HCT116 (cell line): ENCODE measurements around the gene PKP1. TPM values are rescaled to one million over a fixed set of nuclear protein-coding genes. Genes with fewer than 3 reads are reported as not detected.

Experiments used
- ATAC-seq: fragments of 200-7000 bp; cut with Tn5 transposase; 2 replicates; pipeline ENCODE4 v1.9.1; 2020; ENCODE audit warnings: mild to moderate bottlenecking, moderate library complexity
- BruUV-seq: library from RNA; stranded (reverse); fragments of 400-500 nt; replicated peaks from 2 replicates; lab custom pipeline; 2021; lab: Mats Ljungman, UMichigan
- CTCF ChIA-PET: fragments of 300-600 bp; sonication (Branson Sonifier 250); formaldehyde crosslinking; loops from one replicate; lab custom pipeline; 2021; ENCODE audit warnings: antibody characterized with exemption; lab: Charles Lee
- POLR2A ChIA-PET: fragments of 300-600, 350-600 bp; sonication (Branson Sonifier 250); formaldehyde crosslinking; loops from one replicate; lab custom pipeline; 2021; ENCODE audit warnings: antibody characterized with exemption; lab: Charles Lee
- RAD21 ChIA-PET, 2 experiments: fragments of 300-600 bp; sonication (Branson Sonifier 250); formaldehyde crosslinking; loops; one replicate each; lab custom pipeline; 2023; ENCODE audit warnings: low total read pairs in 2 of 2; ENCODE audit not compliant: uncharacterized antibody in 2 of 2, unreplicated experiment in 2 of 2, low non-redundant PET in 1 of 2; lab: Charles Lee
- DNase-seq: peaks from one replicate; pipeline ENCODE4 v3.0.0-alpha.2; 2010; ENCODE audit warnings: low read depth, low spot score
- H2AFZ ChIP-seq: fragments of 200-600 bp; shearing (Covaris generic), sonication (generic); 2 replicates; pipeline ENCODE4 v1.6.1; 2017; ENCODE audit warnings: low read depth, mixed run types, mixed read lengths, antibody characterized with exemption, low read length; ENCODE audit not compliant: poor library complexity, severe bottlenecking
- H3K27ac ChIP-seq: 2 replicates; pipeline ENCODE4 v1.5.1; 2012; ENCODE audit warnings: low read depth, low read length
- H3K27me3 ChIP-seq: fragments of 200-600 bp; sonication (generic); 2 replicates; pipeline ENCODE4 v1.6.1; 2016; ENCODE audit warnings: mixed run types, low read length, mixed read lengths; ENCODE audit not compliant: insufficient read depth
- H3K36me3 ChIP-seq, 2 experiments: fragments of 200-500 bp in 1 of 2; fragments of 200-600 bp in 1 of 2; sonication (Bioruptor generic) in 1 of 2; sonication (generic) in 1 of 2; 2 replicates each; pipeline versions ENCODE4 v1.5.1 to v1.6.1; 2014 to 2016; ENCODE audit warnings: low read length in 2 of 2, inconsistent platforms in 1 of 2, mixed read lengths in 1 of 2, mixed run types in 1 of 2; ENCODE audit not compliant: insufficient read depth in 2 of 2, control insufficient read depth in 1 of 2
- H3K4me1 ChIP-seq, 2 experiments: fragments of 200-600 bp in 1 of 2; sonication (generic) in 1 of 2; 2 replicates each; pipeline versions ENCODE4 v1.5.1 to v1.6.1; 2012 to 2017; ENCODE audit warnings: low read length in 2 of 2, inconsistent platforms in 1 of 2, mild to moderate bottlenecking in 1 of 2, mixed read lengths in 1 of 2, mixed run types in 1 of 2, moderate library complexity in 1 of 2; ENCODE audit not compliant: insufficient read depth in 2 of 2, control insufficient read depth in 1 of 2
- H3K4me2 ChIP-seq: fragments of 200-600 bp; sonication (generic); 2 replicates; pipeline ENCODE4 v1.6.1; 2017; ENCODE audit warnings: mixed run types, low read length, mixed read lengths
- H3K4me3 ChIP-seq, 2 experiments: fragments of 200-600 bp in 1 of 2; sonication (generic) in 1 of 2; replicated peaks in 1 of 2; 2 replicates each; pipeline ENCODE4 v1.5.1; 2011 to 2016; ENCODE audit warnings: low read length in 2 of 2, control low read depth in 1 of 2, low read depth in 1 of 2, mild to moderate bottlenecking in 1 of 2, mixed read lengths in 1 of 2, mixed run types in 1 of 2
- H3K79me2 ChIP-seq: fragments of 200-600 bp; sonication (generic); 2 replicates; pipeline ENCODE4 v1.6.1; 2017; ENCODE audit warnings: mild to moderate bottlenecking, mixed run types, low read length, moderate library complexity, mixed read lengths; ENCODE audit not compliant: insufficient read depth
- H3K9ac ChIP-seq: fragments of 200-600 bp; sonication (generic); 2 replicates; pipeline ENCODE4 v1.6.1; 2016; ENCODE audit warnings: low read length, mixed read lengths
- H3K9me2 ChIP-seq: fragments of 200-600 bp; sonication (generic), shearing (Covaris generic); 2 replicates; pipeline ENCODE4 v1.6.1; 2017; ENCODE audit warnings: mixed run types, mild to moderate bottlenecking, moderate library complexity; ENCODE audit not compliant: insufficient read depth
- H3K9me3 ChIP-seq, 2 experiments: fragments of 200-500 bp in 1 of 2; fragments of 200-600 bp in 1 of 2; sonication (Bioruptor generic) in 1 of 2; sonication (generic) in 1 of 2; 2 replicates each; pipeline ENCODE4 v1.6.1; 2014 to 2017; ENCODE audit warnings: low read length in 2 of 2, mixed read lengths in 2 of 2, inconsistent platforms in 1 of 2, low read depth in 1 of 2, mild to moderate bottlenecking in 1 of 2, mixed run types in 1 of 2, moderate library complexity in 1 of 2; ENCODE audit not compliant: control insufficient read depth in 1 of 2, insufficient read depth in 1 of 2
- H4K20me1 ChIP-seq: fragments of 200-600 bp; sonication (generic), shearing (Covaris generic); 2 replicates; pipeline ENCODE4 v1.6.1; 2017; ENCODE audit warnings: mixed run types, mild to moderate bottlenecking, moderate library complexity; ENCODE audit not compliant: insufficient read depth
- ATF3 ChIP-seq: IDR thresholded peaks from 2 replicates; pipeline ENCODE4 v1.6.1; 2012
- CBX3 ChIP-seq: IDR thresholded peaks from 2 replicates; pipeline ENCODE4 v1.6.1; 2012; ENCODE audit warnings: low read depth
- CTCF ChIP-seq, 3 experiments: fragments of 200-600 bp in 1 of 3; sonication (generic) in 1 of 3; IDR thresholded peaks in 2 of 3; conservative IDR thresholded peaks in 1 of 3; 2 replicates each; pipeline ENCODE4 v1.5.1; 2012 to 2017; ENCODE audit warnings: low read depth in 2 of 3, low read length in 2 of 3, antibody characterized with exemption in 1 of 3, borderline replicate concordance in 1 of 3, control low read depth in 1 of 3, mild to moderate bottlenecking in 1 of 3, mixed read lengths in 1 of 3, mixed run types in 1 of 3, moderate library complexity in 1 of 3; ENCODE audit not compliant: insufficient read depth in 1 of 3
- EGR1 ChIP-seq: IDR thresholded peaks from 2 replicates; pipeline ENCODE4 v1.6.1; 2012; ENCODE audit warnings: low read depth
- ELF1 ChIP-seq: IDR thresholded peaks from 2 replicates; pipeline ENCODE4 v1.6.1; 2012; ENCODE audit warnings: low read depth, borderline replicate concordance
- EZH2phosphoT487 ChIP-seq: fragments of 200-600 bp; IDR thresholded peaks from 2 replicates; pipeline ENCODE4 v1.6.1; 2018; ENCODE audit warnings: antibody characterized with exemption, borderline replicate concordance
- FOSL1 ChIP-seq: IDR thresholded peaks from 2 replicates; pipeline ENCODE4 v1.6.1; 2012; ENCODE audit warnings: low read depth
- POLR2A ChIP-seq: IDR thresholded peaks from 2 replicates; pipeline ENCODE4 v1.7.0; 2011; ENCODE audit warnings: borderline replicate concordance; ENCODE audit not compliant: insufficient read depth, insufficient read length; ENCODE audit errors: extremely low read depth
- REST ChIP-seq: IDR thresholded peaks from 2 replicates; pipeline ENCODE4 v1.6.1; 2012; ENCODE audit warnings: low read depth
- TCF7L2 ChIP-seq: IDR thresholded peaks from 2 replicates; pipeline ENCODE4 v1.7.0; 2011; ENCODE audit warnings: borderline replicate concordance, inconsistent platforms; ENCODE audit not compliant: insufficient read depth, insufficient read length; ENCODE audit errors: extremely low read depth
- YY1 ChIP-seq: IDR thresholded peaks from 2 replicates; pipeline ENCODE4 v1.6.1; 2011; ENCODE audit warnings: low read length, low read depth, moderate library complexity, mild to moderate bottlenecking; ENCODE audit not compliant: insufficient replicate concordance; ENCODE audit errors: extremely low read depth
- ZNF274 ChIP-seq: fragments of 200-500 bp; sonication (Bioruptor generic); IDR thresholded peaks from 2 replicates; pipeline ENCODE4 v1.6.1; 2014; ENCODE audit warnings: mild to moderate bottlenecking, low read depth, low read length, inconsistent platforms
- intact Hi-C: fragments of 100-400 bp; cut with micrococcal nuclease; formaldehyde crosslinking; loops from 2 replicates; pipeline ENCODE4 v1.10.0; 2022
- total RNA-seq: library from RNA; stranded (reverse); gene quantifications from one replicate; pipeline ENCODE4 v1.2.1, GENCODE V29; 2021; ENCODE audit not compliant: unreplicated experiment

The PKP1 gene
- total RNA-seq, 1 experiment from 2014 or later, result 0.07 TPM

GRCh38 chr1:201374364-201374763 lies 91.1 kb downstream of the PKP1 start:
- Histone ChIP-seq H3K27ac (no peak overlapping the region), H3K4me2 (no peak overlapping the region), H3K9me3 (no peaks in the 10 kb centered on the region), H3K27me3 (peaks cover 8% of the 10 kb centered on the region; the same call in 1 of the 2 replicates)
- no TSS peak for BruUV-seq
- ATAC-seq, result no peak
- intact Hi-C loops, result no loop called here
- no peak for TF ChIP-seq CTCF (IDR thresholded peaks at IDR 0.05 in 2 of 3, conservative IDR thresholded peaks at IDR 0.05 in 1 of 3; ENCODE audit: borderline replicate concordance in 1 of 3, insufficient read depth in 1 of 3, low read depth in 2 of 3, low read length in 2 of 3)
- no peak for TF ChIP-seq POLR2A
- TF ChIP-seq YY1, result no peak
- TF ChIP-seq ELF1, result no peak
- no peak for TF ChIP-seq ATF3
- TF ChIP-seq CBX3, result no peak
- no peak for TF ChIP-seq EZH2phosphoT487
- TF ChIP-seq EGR1, result no peak
- TF ChIP-seq FOSL1, result no peak
- no peak for TF ChIP-seq TCF7L2
- TF ChIP-seq REST, result no peak
- no peak for TF ChIP-seq ZNF274
- TF ChIP-seq, all 23 proteins: peak for 0
- Histone ChIP-seq H4K20me1 (no peaks in the 10 kb centered on the region), H3K9ac (no peak overlapping the region), H3K9me2 (no peaks in the 10 kb centered on the region), H2AFZ (no peak overlapping the region), H3K4me3 (no peak overlapping the region), H3K36me3 (no peaks in the 10 kb centered on the region), H3K4me1 (peaks cover 5 to 25% of the 10 kb centered on the region in 2 experiments; a peak in 3 of 4 replicates), H3K79me2 (no peaks in the 10 kb centered on the region)
- POLR2A ChIA-PET, result no interaction called here
- no peak for DNase-seq
- CTCF ChIA-PET, result interaction anchor here (1.5 to 2.4 kb wide), 2 partner anchors 13 to 15 kb away, joined by 4 to 10 read pairs; no protein-coding TSS in a partner anchor
- RAD21 ChIA-PET, result no interaction called here
